ENCODE results near the gene CST6. TPM values are rescaled to one million over a fixed set of nuclear protein-coding genes. Genes with fewer than 3 reads are reported as not detected.
A peak's percentile ranks its signal among the peaks of the same experiment; 100 is the strongest.

Gene CST6
- total RNA-seq, 1 experiment from 2014 or later = 27.2 TPM

GRCh38 chr11:65997286-65997685, 14.5 kb upstream of the CST6 start:
- Mint-ChIP-seq H3K27me3 (ENCODE audit: unreplicated experiment) (no peaks in the 10 kb centered on the region), H3K9me3 (ENCODE audit: low read depth, unreplicated experiment) (no peaks in the 10 kb centered on the region), H3K4me3 (ENCODE audit: low read depth, unreplicated experiment) (no peak overlapping the region), H3K27ac (ENCODE audit: unreplicated experiment) (no peak overlapping the region), H3K36me3 (ENCODE audit: insufficient read depth, unreplicated experiment) (peaks cover 49% of the 10 kb centered on the region), H3K4me1 (ENCODE audit: low read depth, unreplicated experiment) (peaks cover 7% of the 10 kb centered on the region)
- TF ChIP-seq CTCF (IDR thresholded peaks at IDR 0.05; ENCODE audit: unreplicated experiment) = no peak
- CTCF ChIA-PET = no interaction called here
- DNase-seq = no peak
- no TSS peak for BruUV-seq (replicated peaks)
- intact Hi-C loops (cut with micrococcal nuclease; ENCODE audit: unreplicated experiment) = no loop called here

- CTCF ChIA-PET = interaction anchor here (0.7 to 1.5 kb wide), 7 partner anchors 9 to 142 kb away, joined by 3 to 12 read pairs (median 4); partner anchors contain the start of genes CCDC85B, FIBP and MUS81
- TF ChIP-seq CTCF (IDR thresholded peaks at IDR 0.05; ENCODE audit: unreplicated experiment) = no peak
- Mint-ChIP-seq H3K9me3 (ENCODE audit: low read depth, unreplicated experiment) (no peaks in the 10 kb centered on the region), H3K4me1 (ENCODE audit: low read depth, unreplicated experiment) (peaks cover 14% of the 10 kb centered on the region), H3K27me3 (ENCODE audit: unreplicated experiment) (no peaks in the 10 kb centered on the region), H3K36me3 (ENCODE audit: insufficient read depth, unreplicated experiment) (peaks cover 69% of the 10 kb centered on the region), H3K4me3 (ENCODE audit: low read depth, unreplicated experiment) (peak within 1 kb of the TSS; percentile 92), H3K27ac (ENCODE audit: unreplicated experiment) (peak within 1 kb of the TSS; percentile 90)
- no TSS peak for BruUV-seq (replicated peaks)
- DNase-seq = peak; percentile 93
- intact Hi-C loops (cut with micrococcal nuclease; ENCODE audit: unreplicated experiment) = loop anchor here (1.0 kb wide), 1 partner anchor 9 kb away; no protein-coding TSS in a partner anchor
These were observed 9.7 kb upstream of the CST6 start, which contains the start of the genes BANF1 and EIF1AD for GRCh38 chr11:66001942-66002647. BANF1 (plus strand) TSS chr11:66002503; CDS start chr11:66003251, 748 bp downstream. EIF1AD (minus strand) TSS chr11:66002157; CDS start chr11:66000389, 1,768 bp downstream.

GRCh38 chr11:66002648-66003225, 9.1 kb upstream of the CST6 start:
- H3K27me3 Mint-ChIP-seq (ENCODE audit: unreplicated experiment) = no peaks in the 10 kb centered on the region
- intact Hi-C loops (cut with micrococcal nuclease; ENCODE audit: unreplicated experiment) = loop anchor here (1.0 kb wide), 1 partner anchor 9 kb away; no protein-coding TSS in a partner anchor
- DNase-seq = peak; percentile 43
- peak overlapping the region; percentile 92 for H3K4me3 Mint-ChIP-seq (ENCODE audit: low read depth, unreplicated experiment)
- BruUV-seq (replicated peaks) = no TSS peak
- no peaks in the 10 kb centered on the region for H3K9me3 Mint-ChIP-seq (ENCODE audit: low read depth, unreplicated experiment)
- no peak for TF ChIP-seq CTCF (IDR thresholded peaks at IDR 0.05; ENCODE audit: unreplicated experiment)
- peaks cover 64% of the 10 kb centered on the region for H3K36me3 Mint-ChIP-seq (ENCODE audit: insufficient read depth, unreplicated experiment)
- H3K27ac Mint-ChIP-seq (ENCODE audit: unreplicated experiment) = peak overlapping the region; percentile 90
- CTCF ChIA-PET = interaction anchor here (0.6 to 1.5 kb wide), 7 partner anchors 8 to 143 kb away, joined by 3 to 12 read pairs (median 4); partner anchors contain the start of genes CCDC85B, FIBP and MUS81
- H3K4me1 Mint-ChIP-seq (ENCODE audit: low read depth, unreplicated experiment) = peaks cover 14% of the 10 kb centered on the region

GRCh38 chr11:66003291-66003690, 8.5 kb upstream of the CST6 start:
- intact Hi-C loops (cut with micrococcal nuclease; ENCODE audit: unreplicated experiment) = no loop called here
- Mint-ChIP-seq H3K9me3 (ENCODE audit: low read depth, unreplicated experiment) (no peaks in the 10 kb centered on the region), H3K27me3 (ENCODE audit: unreplicated experiment) (no peaks in the 10 kb centered on the region), H3K36me3 (ENCODE audit: insufficient read depth, unreplicated experiment) (peaks cover 63% of the 10 kb centered on the region), H3K4me1 (ENCODE audit: low read depth, unreplicated experiment) (peaks cover 14% of the 10 kb centered on the region), H3K4me3 (ENCODE audit: low read depth, unreplicated experiment) (peak overlapping the region; percentile 92), H3K27ac (ENCODE audit: unreplicated experiment) (peak overlapping the region; percentile 90)
- no peak for DNase-seq
- no TSS peak for BruUV-seq (replicated peaks)
- CTCF ChIA-PET = interaction anchor here (0.6 to 1.5 kb wide), 4 partner anchors 18 to 115 kb away, joined by 4 to 12 read pairs (median 4); partner anchors contain the start of genes CCDC85B and FIBP
- TF ChIP-seq CTCF (IDR thresholded peaks at IDR 0.05; ENCODE audit: unreplicated experiment) = no peak

Data from Calu3 (cell line).